GM10248 (cell line): ENCODE measurements around the gene COX14.

ENCODE experiments used
- CTCF ChIA-PET: fragments of 300-600 bp; sonication (Branson Sonifier 250); formaldehyde crosslinking; extraction: SDS; loops from one replicate; lab custom pipeline; 2021; ENCODE audit warnings: antibody characterized with exemption; lab: Yijun Ruan, JAX
- POLR2A ChIA-PET: fragments of 350-650 bp; sonication (Branson Sonifier 250); formaldehyde crosslinking; extraction: SDS; loops from one replicate; lab custom pipeline; 2020; ENCODE audit warnings: antibody characterized with exemption; lab: Yijun Ruan, JAX
- DNase-seq: peaks from one replicate; pipeline ENCODE4 v3.0.0; 2012; ENCODE audit errors: extremely low spot score
- TF ChIP-seq, protein P1 (sequence below): IDR thresholded peaks from 2 replicates; pipeline ENCODE4 v1.5.1; 2012; ENCODE audit warnings: mild to moderate bottlenecking, low read depth; ENCODE audit errors: extremely low read depth, missing control alignments, control extremely low read depth

The COX14 gene

DNA sequence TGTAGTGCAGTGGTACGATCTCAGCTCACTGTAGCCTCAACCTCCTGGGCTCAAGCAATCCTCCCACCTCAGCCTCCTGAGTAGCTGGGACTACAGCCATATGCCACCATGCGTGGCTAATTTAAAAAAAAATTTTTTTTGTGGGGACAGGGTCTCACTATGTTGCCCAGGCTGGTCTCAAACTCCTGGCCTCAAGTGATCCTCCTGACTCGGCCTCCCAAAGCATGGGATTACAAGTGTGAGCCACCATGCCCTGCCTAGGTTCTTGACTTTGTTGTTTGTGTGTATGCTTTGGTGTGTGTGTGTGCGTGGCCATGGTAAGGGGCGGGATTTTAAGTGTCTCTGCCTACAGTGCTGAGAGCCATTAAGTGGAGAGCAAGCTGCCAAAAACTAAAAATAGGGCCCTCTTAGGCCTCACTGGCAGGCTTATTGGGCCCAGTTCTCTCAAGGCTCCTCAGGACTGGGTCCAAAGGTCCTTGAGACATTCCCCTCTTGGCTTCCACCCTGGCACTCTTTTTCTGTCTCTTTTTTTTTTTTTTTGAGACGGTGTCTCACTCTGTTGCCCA is 5.1 kb downstream of the COX14 start:
- DNase-seq = no peak
- ChIA-PET CTCF (interaction anchor here (1.0 to 19.2 kb wide), 6 partner anchors 10 to 59 kb away, joined by 3 to 296 read pairs (median 3); no protein-coding TSS in a partner anchor), POLR2A (no interaction called here)
- TF ChIP-seq, protein P1, sequence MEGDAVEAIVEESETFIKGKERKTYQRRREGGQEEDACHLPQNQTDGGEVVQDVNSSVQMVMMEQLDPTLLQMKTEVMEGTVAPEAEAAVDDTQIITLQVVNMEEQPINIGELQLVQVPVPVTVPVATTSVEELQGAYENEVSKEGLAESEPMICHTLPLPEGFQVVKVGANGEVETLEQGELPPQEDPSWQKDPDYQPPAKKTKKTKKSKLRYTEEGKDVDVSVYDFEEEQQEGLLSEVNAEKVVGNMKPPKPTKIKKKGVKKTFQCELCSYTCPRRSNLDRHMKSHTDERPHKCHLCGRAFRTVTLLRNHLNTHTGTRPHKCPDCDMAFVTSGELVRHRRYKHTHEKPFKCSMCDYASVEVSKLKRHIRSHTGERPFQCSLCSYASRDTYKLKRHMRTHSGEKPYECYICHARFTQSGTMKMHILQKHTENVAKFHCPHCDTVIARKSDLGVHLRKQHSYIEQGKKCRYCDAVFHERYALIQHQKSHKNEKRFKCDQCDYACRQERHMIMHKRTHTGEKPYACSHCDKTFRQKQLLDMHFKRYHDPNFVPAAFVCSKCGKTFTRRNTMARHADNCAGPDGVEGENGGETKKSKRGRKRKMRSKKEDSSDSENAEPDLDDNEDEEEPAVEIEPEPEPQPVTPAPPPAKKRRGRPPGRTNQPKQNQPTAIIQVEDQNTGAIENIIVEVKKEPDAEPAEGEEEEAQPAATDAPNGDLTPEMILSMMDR = no peak

DNA sequence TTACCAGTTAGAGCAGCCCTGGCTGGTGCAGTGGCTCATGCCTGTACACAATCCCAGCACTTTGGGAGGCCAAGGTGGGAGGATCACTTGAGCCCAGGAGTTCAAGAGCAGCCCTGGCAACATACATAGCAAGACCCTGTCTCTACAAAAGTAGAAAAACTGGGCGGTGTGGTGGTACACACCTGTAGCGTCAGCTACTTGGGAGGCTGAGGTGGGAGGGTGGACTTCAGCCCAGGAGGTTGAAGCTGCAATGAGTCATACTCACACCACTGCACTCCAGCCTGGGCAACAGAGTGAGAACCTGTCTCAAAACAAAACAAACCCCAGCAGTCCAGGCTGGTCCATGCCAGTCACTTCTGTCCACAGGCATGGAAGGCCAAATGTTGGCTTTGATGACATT is 7.4 kb downstream of the COX14 start:
- TF ChIP-seq, protein P1 = no peak
- no peak for DNase-seq
- ChIA-PET CTCF (interaction anchor here (19.2 kb wide), 1 partner anchor 8 kb away, joined by 296 read pairs; no protein-coding TSS in a partner anchor), POLR2A (no interaction called here)

DNA sequence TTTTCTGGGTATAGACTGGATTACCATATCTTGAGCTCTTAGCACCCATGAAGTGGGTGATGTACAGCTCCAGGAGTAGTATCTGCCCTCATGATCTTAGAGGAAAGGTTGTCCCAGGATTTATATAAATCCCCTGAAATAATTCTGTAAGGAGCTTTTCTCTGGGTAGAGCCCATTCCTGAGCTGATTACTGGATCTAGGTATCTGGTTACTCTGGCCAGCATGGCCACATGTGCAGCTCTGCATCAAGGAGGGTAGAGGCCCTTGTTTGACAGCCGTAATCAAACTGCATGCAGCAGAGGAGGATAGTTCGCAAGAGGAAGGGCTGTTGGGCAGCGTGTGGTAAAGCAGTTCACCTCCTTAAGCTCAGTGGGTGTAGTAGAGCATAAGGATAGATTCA is 8.5 kb downstream of the COX14 start:
- no peak for DNase-seq
- CTCF ChIA-PET = interaction anchor here (1.5 to 19.2 kb wide), 4 partner anchors 5 to 55 kb away, joined by 3 to 296 read pairs (median 150); partner anchors contain the start of gene COX14
- POLR2A ChIA-PET = interaction anchor here (0.6 to 1.9 kb wide), 3 partner anchors 9 to 340 kb away, joined by 3 to 12 read pairs (median 4); partner anchors contain the start of gene COX14
- TF ChIP-seq, protein P1 = no peak

DNA sequence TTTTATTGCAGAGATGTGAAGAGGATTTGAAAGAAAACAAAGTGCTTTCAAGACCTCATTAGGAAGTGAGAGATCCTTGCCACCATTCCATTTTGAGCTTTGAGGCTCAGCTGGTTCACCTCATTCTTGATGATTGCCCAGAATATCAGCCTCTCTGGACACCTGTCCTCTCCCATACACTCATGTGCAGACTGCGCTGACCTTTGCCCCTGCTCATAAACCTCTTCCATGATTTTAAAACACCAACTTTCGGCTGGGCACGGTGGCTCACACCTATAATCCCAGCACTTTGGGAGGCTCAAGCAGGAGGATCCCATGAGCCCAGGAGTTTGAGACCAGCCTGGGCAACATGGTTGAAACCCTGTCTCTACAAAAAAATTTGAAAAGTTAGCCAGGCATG is 8.9 kb downstream of the COX14 start:
- ChIA-PET CTCF (interaction anchor here (1.5 to 19.2 kb wide), 4 partner anchors 6 to 55 kb away, joined by 3 to 296 read pairs (median 150); partner anchors contain the start of gene COX14), POLR2A (interaction anchor here (0.7 to 1.9 kb wide), 2 partner anchors 9 to 339 kb away, joined by 4 to 12 read pairs; partner anchors contain the start of gene COX14)
- DNase-seq = no peak
- TF ChIP-seq, protein P1 = no peak

DNA sequence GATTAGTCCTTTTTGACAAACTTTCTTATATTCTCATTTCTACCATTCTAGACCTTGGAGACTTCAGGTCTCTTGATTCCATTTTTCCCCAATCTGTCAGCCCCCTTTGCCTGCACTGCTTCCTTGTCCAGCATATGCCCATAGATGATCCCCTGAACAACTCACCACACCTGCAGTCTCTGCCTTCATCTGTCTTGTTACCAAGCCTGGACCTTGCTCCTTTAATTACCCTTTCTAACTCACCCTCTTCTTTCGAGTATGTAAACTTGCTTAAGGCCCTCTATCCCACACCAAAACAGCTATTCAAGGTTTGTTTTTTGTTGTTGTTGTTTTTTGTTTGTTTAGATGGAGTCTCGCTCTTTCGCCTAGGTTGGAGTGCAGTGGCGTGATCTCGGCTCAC is 9.6 kb downstream of the COX14 start:
- TF ChIP-seq, protein P1 = no peak
- ChIA-PET POLR2A (interaction anchor here (1.9 kb wide), 1 partner anchor 10 kb away, joined by 12 read pairs; the partner anchor contains the start of gene COX14), CTCF (interaction anchor here (1.5 to 19.2 kb wide), 4 partner anchors 6 to 54 kb away, joined by 3 to 296 read pairs (median 150); partner anchors contain the start of gene COX14)
- no peak for DNase-seq

DNA sequence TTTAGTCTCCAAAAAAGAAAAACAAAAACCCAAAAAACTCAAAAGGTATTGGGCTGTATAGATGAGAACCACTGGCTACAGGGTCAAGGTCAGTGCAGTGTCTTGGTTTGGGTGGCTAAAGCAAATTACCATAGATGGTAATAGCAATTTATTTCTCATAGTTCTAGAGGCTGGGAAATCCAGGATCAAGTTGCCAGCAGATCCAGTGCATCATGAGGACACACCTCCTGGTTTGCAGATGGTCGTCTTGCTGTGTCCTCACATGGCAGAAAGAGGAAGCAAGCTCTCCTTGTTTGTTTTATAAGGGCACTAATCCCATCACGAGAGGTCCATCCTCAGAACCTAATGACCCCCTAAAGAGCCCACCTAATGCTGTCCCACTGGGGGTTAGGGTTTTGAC is 11.2 kb downstream of the COX14 start:
- ChIA-PET POLR2A (no interaction called here), CTCF (interaction anchor here (0.7 to 19.2 kb wide), 6 partner anchors 4 to 62 kb away, joined by 3 to 296 read pairs (median 4); partner anchors contain the start of gene COX14)
- TF ChIP-seq, protein P1 = no peak
- DNase-seq = no peak
